A549 treated with CORT108297 at 1 μM for 4 hours (cell line): ENCODE results near the gene CTTNBP2NL. TPM values are rescaled to one million over a fixed set of nuclear protein-coding genes. Genes with fewer than 3 reads are reported as not detected.

ENCODE experiments used
- total RNA-seq: library from RNA; stranded (reverse); fragments of 200-300 nt; extraction: Qiagen RNA extraction; gene quantifications from 5 replicates; pipeline ENCODE4 v1.2.3, GENCODE V29; 2022

The CTTNBP2NL gene
- total RNA-seq = 5.3 to 9.9 TPM (median 7.8 TPM) in 5 replicates

GRCh38 chr1:112395821-112396652 is at the start of gene CTTNBP2NL:
TSS of gene CTTNBP2NL (plus strand) at chr1:112396214. CDS start at chr1:112416166, 19,952 bp downstream.

GRCh38 chr1:112508278-112509004 is 112.4 kb downstream of the CTTNBP2NL start, which contains the start of gene WNT2B:
TSS of gene WNT2B (plus strand) at chr1:112508965. CDS start at chr1:112509263, 298 bp downstream.

Other genes starting within 250 kb of the CTTNBP2NL start
- 0.18 to 0.38 TPM (median 0.32 TPM) in 5 replicates for gene WNT2B, start 112.8 kb downstream of the CTTNBP2NL start, total RNA-seq
- 11.8 to 13.5 TPM (median 12.8 TPM) in 5 replicates for gene ST7L, start 222.9 kb downstream of the CTTNBP2NL start, total RNA-seq
- gene CAPZA1, start 223.6 kb downstream of the CTTNBP2NL start, total RNA-seq = 58.8 to 82.1 TPM (median 62.6 TPM) in 5 replicates